ENCODE results near the gene PFDN1.

Gene PFDN1

GRCh38 chr5:140296289-140296688 lies 6.6 kb downstream of the PFDN1 start:
- DNase-seq (ENCODE audit: extremely low spot score) = no peak
- ChIA-PET CTCF (interaction anchor here (0.8 to 1.2 kb wide), 3 partner anchors 16 to 56 kb away, joined by 3 read pairs; no protein-coding TSS in a partner anchor), POLR2A (no interaction called here)
- TF ChIP-seq, protein P1, sequence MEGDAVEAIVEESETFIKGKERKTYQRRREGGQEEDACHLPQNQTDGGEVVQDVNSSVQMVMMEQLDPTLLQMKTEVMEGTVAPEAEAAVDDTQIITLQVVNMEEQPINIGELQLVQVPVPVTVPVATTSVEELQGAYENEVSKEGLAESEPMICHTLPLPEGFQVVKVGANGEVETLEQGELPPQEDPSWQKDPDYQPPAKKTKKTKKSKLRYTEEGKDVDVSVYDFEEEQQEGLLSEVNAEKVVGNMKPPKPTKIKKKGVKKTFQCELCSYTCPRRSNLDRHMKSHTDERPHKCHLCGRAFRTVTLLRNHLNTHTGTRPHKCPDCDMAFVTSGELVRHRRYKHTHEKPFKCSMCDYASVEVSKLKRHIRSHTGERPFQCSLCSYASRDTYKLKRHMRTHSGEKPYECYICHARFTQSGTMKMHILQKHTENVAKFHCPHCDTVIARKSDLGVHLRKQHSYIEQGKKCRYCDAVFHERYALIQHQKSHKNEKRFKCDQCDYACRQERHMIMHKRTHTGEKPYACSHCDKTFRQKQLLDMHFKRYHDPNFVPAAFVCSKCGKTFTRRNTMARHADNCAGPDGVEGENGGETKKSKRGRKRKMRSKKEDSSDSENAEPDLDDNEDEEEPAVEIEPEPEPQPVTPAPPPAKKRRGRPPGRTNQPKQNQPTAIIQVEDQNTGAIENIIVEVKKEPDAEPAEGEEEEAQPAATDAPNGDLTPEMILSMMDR (IDR thresholded peaks at IDR 0.05; ENCODE audit: control extremely low read depth, extremely low read depth, low read depth, missing control alignments) = no peak

DNA sequence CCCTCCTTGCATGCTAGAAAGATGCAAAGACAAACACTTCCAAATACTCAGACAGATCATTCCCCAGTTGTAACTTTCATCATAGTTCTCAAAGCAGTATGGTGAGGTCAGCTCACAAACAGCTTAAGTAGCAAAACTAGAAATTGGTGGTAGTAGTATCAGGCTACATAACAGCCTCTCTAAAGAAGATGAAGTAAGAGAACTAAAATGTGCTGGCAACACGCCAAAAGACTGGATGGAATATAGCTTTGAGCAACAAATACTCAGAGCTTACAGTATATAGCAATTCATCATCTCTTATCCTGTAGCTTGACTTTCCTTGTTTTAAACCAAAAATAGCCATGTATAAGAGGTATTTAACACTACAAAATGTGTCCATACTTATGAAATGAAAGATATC lies 7.5 kb downstream of the PFDN1 start:
- TF ChIP-seq, protein P1 (IDR thresholded peaks at IDR 0.05; ENCODE audit: control extremely low read depth, extremely low read depth, low read depth, missing control alignments) = no peak
- CTCF ChIA-PET = interaction anchor here (0.8 to 1.2 kb wide), 3 partner anchors 15 to 56 kb away, joined by 3 read pairs; no protein-coding TSS in a partner anchor
- DNase-seq (ENCODE audit: extremely low spot score) = no peak
- POLR2A ChIA-PET = no interaction called here

DNA sequence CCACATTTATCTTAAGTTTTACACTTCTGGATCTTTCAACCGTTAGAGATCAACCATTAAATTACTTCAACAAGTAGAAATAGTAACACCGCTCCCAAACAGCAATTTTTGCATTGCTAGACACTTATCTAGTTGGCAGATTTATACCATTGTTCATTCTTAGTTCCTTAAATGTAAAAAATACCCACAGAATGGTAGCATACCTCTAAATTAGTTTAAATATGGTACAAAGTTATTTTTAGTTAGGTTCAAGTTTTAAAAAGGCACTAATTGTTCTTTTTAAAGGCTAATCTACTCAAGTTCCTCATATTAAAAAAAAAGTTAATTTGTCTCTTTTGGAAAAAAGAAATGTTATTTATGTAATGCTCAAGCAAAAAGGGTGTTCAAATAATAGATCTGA lies 8.1 kb downstream of the PFDN1 start:
- DNase-seq (ENCODE audit: extremely low spot score) = no peak
- POLR2A ChIA-PET = no interaction called here
- TF ChIP-seq, protein P1 (IDR thresholded peaks at IDR 0.05; ENCODE audit: control extremely low read depth, extremely low read depth, low read depth, missing control alignments) = no peak
- CTCF ChIA-PET = interaction anchor here (1.2 kb wide), 1 partner anchor 10 kb away, joined by 4 read pairs; no protein-coding TSS in a partner anchor

GRCh38 chr5:140293849-140294100 lies 9.1 kb downstream of the PFDN1 start:
- DNase-seq (ENCODE audit: extremely low spot score) = no peak
- TF ChIP-seq, protein P1 (IDR thresholded peaks at IDR 0.05; ENCODE audit: control extremely low read depth, extremely low read depth, low read depth, missing control alignments) = no peak
- ChIA-PET POLR2A (no interaction called here), CTCF (interaction anchor here (1.2 kb wide), 2 partner anchors 11 to 427 kb away, joined by 3 to 4 read pairs; no protein-coding TSS in a partner anchor)

GRCh38 chr5:140293091-140293848 lies 9.6 kb downstream of the PFDN1 start:
- no peak for DNase-seq (ENCODE audit: extremely low spot score)
- POLR2A ChIA-PET = no interaction called here
- CTCF ChIA-PET = interaction anchor here (1.2 kb wide), 2 partner anchors 17 to 427 kb away, joined by 3 read pairs; no protein-coding TSS in a partner anchor
- TF ChIP-seq, protein P1 (IDR thresholded peaks at IDR 0.05; ENCODE audit: control extremely low read depth, extremely low read depth, low read depth, missing control alignments) = no peak

DNA sequence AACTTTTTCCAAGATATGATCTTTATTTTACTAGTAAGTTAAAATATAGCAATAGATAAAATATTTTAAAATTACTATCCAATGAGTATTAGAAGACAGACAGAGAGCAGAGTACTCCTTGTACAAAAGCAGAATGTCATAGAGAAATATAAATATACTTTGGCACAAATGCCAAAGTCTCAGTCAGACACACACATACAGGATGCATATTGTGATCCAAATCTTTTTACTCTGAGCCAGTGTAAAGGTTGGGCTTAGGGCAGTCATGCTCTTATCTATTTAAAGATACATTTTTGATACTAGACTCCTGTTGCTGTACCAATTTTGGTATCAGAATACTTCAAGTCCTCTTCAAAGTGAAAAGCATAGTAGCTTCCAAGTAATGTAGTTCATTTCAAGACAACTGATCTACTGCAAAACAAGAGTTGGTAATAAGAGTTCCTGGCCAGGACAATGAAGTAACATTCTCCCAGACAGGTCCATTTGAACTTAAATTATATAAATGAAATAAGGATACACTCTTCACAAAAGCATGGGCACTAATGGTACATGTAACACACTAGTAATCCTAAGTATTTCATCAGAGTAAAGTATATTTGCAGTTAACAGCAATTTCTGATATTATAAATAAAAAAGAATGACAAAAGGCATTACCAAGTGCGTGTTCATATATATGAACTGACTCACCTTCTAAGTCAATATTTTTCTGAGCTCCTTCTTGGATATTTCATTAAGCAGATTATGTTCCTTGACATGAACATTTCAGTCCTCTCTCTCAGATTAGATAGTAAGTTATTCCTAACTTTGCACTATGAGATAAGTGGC lies 10.5 kb downstream of the PFDN1 start:
- TF ChIP-seq, protein P1 (IDR thresholded peaks at IDR 0.05; ENCODE audit: control extremely low read depth, extremely low read depth, low read depth, missing control alignments) = no peak
- CTCF ChIA-PET = interaction anchor here (1.2 kb wide), 1 partner anchor 16 kb away, joined by 3 read pairs; no protein-coding TSS in a partner anchor
- DNase-seq (ENCODE audit: extremely low spot score) = no peak
- POLR2A ChIA-PET = no interaction called here

Measured in GM10248 (cell line).